GM12878 (cell line): ENCODE measurements around the gene RRAD. TPM values are rescaled to one million over a fixed set of nuclear protein-coding genes. Genes with fewer than 3 reads are reported as not detected.

ENCODE experiments used
- ATAC-seq: fragments of 200-7000 bp; cut with Tn5 transposase; 3 replicates; pipeline ENCODE4 v1.9.1; 2020; ENCODE audit warnings: mild to moderate bottlenecking, moderate library complexity
- BruUV-seq: library from RNA; stranded (reverse); fragments of 400-500 nt; replicated peaks from 2 replicates; lab custom pipeline; 2021; lab: Mats Ljungman, UMichigan
- CTCF ChIA-PET: fragments of 300-600 bp; sonication (Branson Sonifier 250); formaldehyde crosslinking; extraction: SDS; loops from one replicate; lab custom pipeline; 2021; ENCODE audit warnings: inconsistent platforms; lab: Yijun Ruan, JAX
- POLR2A ChIA-PET: fragments of 350-600 bp; formaldehyde crosslinking; extraction: SDS; loops from one replicate; lab custom pipeline; 2021; ENCODE audit warnings: inconsistent platforms; lab: Charles Lee
- RAD21 ChIA-PET: fragments of 300-600 bp; sonication (Branson Sonifier 250); formaldehyde crosslinking; loops from one replicate; lab custom pipeline; 2023; ENCODE audit warnings: antibody characterized with exemption; ENCODE audit not compliant: unreplicated experiment; lab: Charles Lee
- SMC1A ChIA-PET: fragments of 300-600 bp; sonication (Branson Sonifier 250); formaldehyde crosslinking; loops from one replicate; lab custom pipeline; 2023; ENCODE audit not compliant: unreplicated experiment, uncharacterized antibody; lab: Charles Lee
- DNase-seq: peaks from one replicate; pipeline ENCODE4 v3.0.0-alpha.2; 2011; ENCODE audit warnings: low read depth, low spot score
- FAIRE-seq: peaks from 3 replicates; lab custom pipeline; 2011; peaks lifted over from hg19 to GRCh38; lab: Jason Lieb, UNC
- H2AFZ ChIP-seq: 2 replicates; pipeline ENCODE4 v1.6.0; 2011; ENCODE audit warnings: low read depth, low read length, control low read depth; ENCODE audit not compliant: control insufficient read depth
- H3K27ac ChIP-seq: 2 replicates; pipeline ENCODE4 v1.5.1; 2011; ENCODE audit warnings: control low read depth; ENCODE audit not compliant: control insufficient read depth, insufficient read depth
- H3K27me3 ChIP-seq, 2 experiments: replicated peaks in 1 of 2; 2 replicates each; pipeline versions ENCODE4 v1.6.0 to v1.6.1; 2011; ENCODE audit warnings: low read length in 1 of 2; ENCODE audit not compliant: control insufficient read depth in 2 of 2, insufficient read depth in 2 of 2
- H3K36me3 ChIP-seq, 2 experiments: 2 replicates each; pipeline ENCODE4 v1.5.1; 2011; ENCODE audit warnings: low read length in 1 of 2; ENCODE audit not compliant: control insufficient read depth in 2 of 2, insufficient read depth in 2 of 2
- H3K4me1 ChIP-seq: 2 replicates; pipeline ENCODE4 v1.6.1; 2011; ENCODE audit warnings: mild to moderate bottlenecking, low read length, moderate library complexity, mixed read lengths; ENCODE audit not compliant: control insufficient read depth, insufficient read depth
- H3K4me2 ChIP-seq: 2 replicates; pipeline ENCODE4 v1.6.0; 2011; ENCODE audit warnings: control low read depth; ENCODE audit not compliant: control insufficient read depth, insufficient read depth
- H3K4me3 ChIP-seq: fragments of 200-600 bp; sonication (generic); 2 replicates; pipeline ENCODE4 v1.5.1; 2016
- H3K79me2 ChIP-seq: 2 replicates; pipeline ENCODE4 v1.6.0; 2011; ENCODE audit warnings: low read length; ENCODE audit not compliant: control insufficient read depth, insufficient read depth
- H3K9ac ChIP-seq: 2 replicates; pipeline ENCODE4 v1.8.0; 2011; ENCODE audit warnings: low read length, control low read depth, mixed read lengths; ENCODE audit not compliant: control insufficient read depth, insufficient read depth
- H3K9me3 ChIP-seq: replicated peaks from 3 replicates; pipeline ENCODE4 v1.5.1; 2011; ENCODE audit warnings: mild to moderate bottlenecking, low read length; ENCODE audit not compliant: control insufficient read depth, insufficient read depth
- H4K20me1 ChIP-seq: 2 replicates; pipeline ENCODE4 v1.6.0; 2011; ENCODE audit not compliant: control insufficient read depth, insufficient read depth
- BCL11A ChIP-seq: IDR thresholded peaks from 2 replicates; pipeline ENCODE4 v1.6.1; 2011; ENCODE audit warnings: low read depth, low read length
- BCL3 ChIP-seq: IDR thresholded peaks from 2 replicates; pipeline ENCODE4 v1.6.1; 2011; ENCODE audit warnings: borderline replicate concordance, low read depth, mild to moderate bottlenecking, moderate library complexity, low read length; ENCODE audit not compliant: insufficient read depth, poor library complexity, severe bottlenecking
- BHLHE40 ChIP-seq, 2 experiments: fragments of 450-650 bp in 1 of 2; IDR thresholded peaks; 2 replicates each; pipeline ENCODE4 v1.6.1; 2011 to 2017; ENCODE audit warnings: low read depth in 2 of 2, borderline replicate concordance in 1 of 2, improper control_type of control experiment in 1 of 2, low read length in 1 of 2, mild to moderate bottlenecking in 1 of 2
- CREM ChIP-seq: IDR thresholded peaks from 2 replicates; pipeline ENCODE4 v1.6.1; 2014; ENCODE audit warnings: antibody characterized with exemption, low read depth
- FOXM1 ChIP-seq: IDR thresholded peaks from 2 replicates; pipeline ENCODE4 v1.6.1; 2012; ENCODE audit warnings: low read depth, mild to moderate bottlenecking, inconsistent platforms, low read length, moderate library complexity
- IRF3 ChIP-seq: fragments of 450-650 bp; IDR thresholded peaks from 2 replicates; pipeline ENCODE4 v1.6.1; 2014; ENCODE audit warnings: mild to moderate bottlenecking
- IRF4 ChIP-seq: IDR thresholded peaks from 2 replicates; pipeline ENCODE4 v1.6.1; 2011; ENCODE audit warnings: low read depth, low read length
- JUNB ChIP-seq: IDR thresholded peaks from 2 replicates; pipeline ENCODE4 v1.6.1; 2016; ENCODE audit warnings: antibody characterized with exemption, mild to moderate bottlenecking
- KAT2A ChIP-seq: conservative IDR thresholded peaks from 2 replicates; pipeline ENCODE4 v1.6.1; 2011; ENCODE audit warnings: low read depth, low read length; ENCODE audit not compliant: control insufficient read depth
- MTA3 ChIP-seq: IDR thresholded peaks from 2 replicates; pipeline ENCODE4 v1.6.1; 2012; ENCODE audit warnings: low read length, inconsistent platforms, borderline replicate concordance
- PML ChIP-seq: IDR thresholded peaks from 2 replicates; pipeline ENCODE4 v1.6.1; 2012; ENCODE audit warnings: low read length, inconsistent platforms
- SIX5 ChIP-seq: IDR thresholded peaks from 2 replicates; pipeline ENCODE4 v1.6.1; 2011; ENCODE audit warnings: mild to moderate bottlenecking, low read depth, low read length, moderate library complexity; ENCODE audit not compliant: severe bottlenecking
- SMAD5 ChIP-seq: IDR thresholded peaks from 2 replicates; pipeline ENCODE4 v1.6.1; 2016; ENCODE audit warnings: antibody characterized with exemption, low read depth
- SMARCA5 ChIP-seq: fragments of 450-650 bp; IDR thresholded peaks from 2 replicates; pipeline ENCODE4 v1.6.1; 2017; ENCODE audit warnings: mild to moderate bottlenecking
- SP1 ChIP-seq: IDR thresholded peaks from one replicate; pipeline ENCODE4 v1.6.1; 2011; ENCODE audit warnings: low read depth, low read length
- ZNF687 ChIP-seq: fragments of 450-650 bp; IDR thresholded peaks from 2 replicates; pipeline ENCODE4 v1.6.1; 2017; ENCODE audit warnings: mild to moderate bottlenecking, moderate library complexity
- WGBS: methylation state at CpG from one replicate; pipeline ENCODE4 v1.1.6; 2016; ENCODE audit warnings: low lambda C conversion rate; ENCODE audit not compliant: insufficient replicate concordance, insufficient coverage; ENCODE audit errors: missing lambda C conversion rate; 5-methylcytosine and 5-hydroxymethylcytosine counted together
- in situ Hi-C: fragments of 300-500 bp; cut with MboI; formaldehyde crosslinking; loops from 9 replicates; pipeline ENCODE4 v1.14.3; 2018; ENCODE audit warnings: mixed read lengths
- intact Hi-C: fragments of 100-400 bp; cut with micrococcal nuclease; formaldehyde crosslinking; loops from one replicate; pipeline ENCODE4 v1.14.2; 2022; ENCODE audit not compliant: unreplicated experiment
- polyA plus RNA-seq, 11 experiments: library from polyadenylated mRNA; depleted of rRNA in 4 of 11; unstranded in 6 of 11; stranded (reverse) in 5 of 11; fragments of >200 nt; fragmentation: Nextera tagmentation in 4 of 11; fragmentation: Illumina TruSeq in 1 of 11; extraction: Ambion mirVana in 4 of 11; extraction: Trizol in 1 of 11; gene quantifications; 1 replicate in 1 of 11; 2 replicates in 10 of 11; pipeline versions ENCODE4 v1.2.1 to v1.2.3, GENCODE V29; 2011 to 2016; ENCODE audit warnings: inconsistent platforms in 2 of 11, missing spikeins in 2 of 11, low read depth in 1 of 11
- total RNA-seq, 4 experiments: library from RNA; depleted of rRNA in 3 of 4; stranded (reverse); fragments of >200 nt in 3 of 4; fragmentation: Illumina TruSeq in 1 of 4; extraction: Trizol in 1 of 4; gene quantifications; 2 replicates each; pipeline versions ENCODE4 v1.2.1 to v1.2.3, GENCODE V29; 2013 to 2021

The RRAD gene
- total and polyA plus RNA-seq, 10 of the 15 experiments (the other 5 are each of a cell fraction or from before 2014, with no cell fraction given), result 0.11 to 8.5 (median 2.8) TPM

GRCh38 chr16:66872943-66873684 is 52.2 kb downstream of the RRAD start (continued):
- no peak for TF ChIP-seq KAT2A
- TF ChIP-seq, all 136 proteins: peak for 48

GRCh38 chr16:66872559-66872942 is 52.8 kb downstream of the RRAD start:
- RAD21 ChIA-PET, result interaction anchor here (0.9 to 2.2 kb wide), 8 partner anchors 9 to 466 kb away, joined by 3 to 12 read pairs (median 3); partner anchors contain the start of gene NAE1
- BruUV-seq, result no TSS peak
- peaks cover 16% of the 10 kb centered on the region for H3K4me1 ChIP-seq
- peak overlapping the region; percentile 36; the same call in 1 of the 2 replicates for H3K9ac ChIP-seq
- H3K9me3 ChIP-seq, result no peaks in the 10 kb centered on the region
- TF ChIP-seq IRF3 (no peak), BCL3 (no peak), SIX5 (no peak), SMAD5 (no peak), MTA3 (no peak), BCL11A (no peak), BHLHE40 (IDR thresholded peaks at IDR 0.05; ENCODE audit: borderline replicate concordance in 1 of 2, low read depth in 2 of 2, low read length in 1 of 2) (no peak), JUNB (no peak), IRF4 (no peak), SMARCA5 (no peak), PML (no peak), CREM (no peak), FOXM1 (no peak), ZNF687 (no peak), SP1 (no peak)
- intact Hi-C loops (loop anchor here (2.0 kb wide), 1 partner anchor 144 kb away; no protein-coding TSS in a partner anchor), in situ Hi-C loops (no loop called here)
- no peak for DNase-seq
- no peaks in the 10 kb centered on the region for H4K20me1 ChIP-seq
- peak overlapping the region; percentile 73 for H3K4me2 ChIP-seq
- WGBS, result 43% methylated on average over 4 of the region's 4 CpGs
- POLR2A ChIA-PET, result interaction anchor here (0.8 kb wide), 1 partner anchor 287 kb away, joined by 3 read pairs; no protein-coding TSS in a partner anchor
- CTCF ChIA-PET, result interaction anchor here (0.8 to 2.2 kb wide), 27 partner anchors 9 to 466 kb away, joined by 3 to 14 read pairs (median 4); partner anchors contain the start of genes CIAO2B, DYNC1LI2 and NAE1
- H3K27ac ChIP-seq, result no peak overlapping the region
- ATAC-seq, result no peak
- SMC1A ChIA-PET, result interaction anchor here (0.5 to 1.6 kb wide), 4 partner anchors 10 to 316 kb away, joined by 3 to 5 read pairs (median 4); partner anchors contain the start of gene NAE1
- H3K79me2 ChIP-seq, result no peaks in the 10 kb centered on the region
- H3K4me3 ChIP-seq, result peak overlapping the region; percentile 65; the same call in 1 of the 2 replicates
- FAIRE-seq, result peak; percentile 31
- no peaks in the 10 kb centered on the region for H3K27me3 ChIP-seq
- peak overlapping the region; percentile 92 for H2AFZ ChIP-seq
- no peaks in the 10 kb centered on the region for H3K36me3 ChIP-seq
